Kidney glomerular epithelial cell (primary cell): Measurements from ENCODE around the gene NUPR2.
A peak's percentile ranks its signal among the peaks of the same experiment; 100 is the strongest.
"Not testable (repeated sequence)": the region's sequence is repeated elsewhere in the genome, so short reads cannot be mapped to it uniquely, and the experiment has no call there.

Experiments
- DNase-seq: peaks from one replicate; lab custom pipeline; 2025; lab: John Stamatoyannopoulos, UW

NUPR2 gene

GRCh38 chr7:56115852-56116538, at the start of gene NUPR2:
Gene NUPR2, minus strand, starts transcription at chr7:56116417. Its CDS starts 103 bp downstream, at chr7:56116314.
- no peak for DNase-seq

GRCh38 chr7:56157238-56157790, 41.1 kb upstream of the NUPR2 start:
- DNase-seq: no peak

GRCh38 chr7:56131062-56131461, 14.8 kb upstream of the NUPR2 start:
- not testable (repeated sequence) for DNase-seq

- DNase-seq: no peak
Measured at GRCh38 chr7:56127241-56127975, 11.2 kb upstream of the NUPR2 start.

GRCh38 chr7:56125831-56126230, 9.6 kb upstream of the NUPR2 start:
- no peak for DNase-seq

- DNase-seq: no peak
Measured at GRCh38 chr7:56124981-56125380, 8.8 kb upstream of the NUPR2 start.

- no peak for DNase-seq
Measured at GRCh38 chr7:56121440-56121839, 5.2 kb upstream of the NUPR2 start.

GRCh38 chr7:56112244-56112643, 4.0 kb downstream of the NUPR2 start:
- DNase-seq: not testable (repeated sequence)

GRCh38 chr7:56110611-56111010, 5.6 kb downstream of the NUPR2 start:
- no peak for DNase-seq

- DNase-seq: no peak
Measured at GRCh38 chr7:56107954-56108258, 8.3 kb downstream of the NUPR2 start.

- DNase-seq: peak; percentile 98
Measured at GRCh38 chr7:56106108-56107073, 9.8 kb downstream of the NUPR2 start, which contains the start of gene CHCHD2. Gene CHCHD2, minus strand, starts transcription at chr7:56106476. Its CDS starts 63 bp downstream, at chr7:56106413.

- DNase-seq: peak; percentile 47
Measured at GRCh38 chr7:56105508-56105907, 10.7 kb downstream of the NUPR2 start.

GRCh38 chr7:56104138-56104537, 12.1 kb downstream of the NUPR2 start:
- not testable (repeated sequence) for DNase-seq

GRCh38 chr7:56099653-56100052, 16.6 kb downstream of the NUPR2 start:
- no peak for DNase-seq

GRCh38 chr7:56098187-56099008, 17.8 kb downstream of the NUPR2 start:
- not testable (repeated sequence) for DNase-seq

GRCh38 chr7:56097700-56098099, 18.5 kb downstream of the NUPR2 start:
- no peak for DNase-seq

- DNase-seq: no peak
Measured at GRCh38 chr7:56092789-56093531, 23.3 kb downstream of the NUPR2 start, which contains the start of gene PHKG1. Gene PHKG1, minus strand, starts transcription at chr7:56092952. Its CDS starts 4,011 bp downstream, at chr7:56088941.

- DNase-seq: not testable (repeated sequence)
Measured at GRCh38 chr7:56092388-56092787, 23.8 kb downstream of the NUPR2 start.

GRCh38 chr7:56091591-56091990, 24.6 kb downstream of the NUPR2 start:
- no peak for DNase-seq

- no peak for DNase-seq
Measured at GRCh38 chr7:56087445-56087844, 28.8 kb downstream of the NUPR2 start.
